NCI-H1048 (cell line): ENCODE measurements around the gene SCYL2.
"Not testable (repeated sequence)": the region's sequence is repeated elsewhere in the genome, so short reads cannot be mapped to it uniquely, and the experiment has no call there.

Experiments used
- DNase-seq: peaks from one replicate; lab custom pipeline; 2025; lab: John Stamatoyannopoulos, UW

The SCYL2 gene

GRCh38 chr12:100329800-100330199 lies 62.8 kb downstream of the SCYL2 start:
- no peak for DNase-seq

- DNase-seq = no peak
These were observed 64.9 kb downstream of the SCYL2 start for GRCh38 chr12:100331871-100332270.

- DNase-seq = no peak
These were observed 65.9 kb downstream of the SCYL2 start for GRCh38 chr12:100332852-100333251.

GRCh38 chr12:100337299-100337698 lies 70.3 kb downstream of the SCYL2 start:
- DNase-seq = no peak

GRCh38 chr12:100337727-100338126 lies 70.8 kb downstream of the SCYL2 start:
- DNase-seq = no peak

- no peak for DNase-seq
These were observed 72.1 kb downstream of the SCYL2 start for GRCh38 chr12:100339071-100339470.

GRCh38 chr12:100342897-100343296 lies 75.9 kb downstream of the SCYL2 start:
- not testable (repeated sequence) for DNase-seq

- DNase-seq = not testable (repeated sequence)
These were observed 77.4 kb downstream of the SCYL2 start for GRCh38 chr12:100344351-100344750.

- DNase-seq = no peak
These were observed 78.2 kb downstream of the SCYL2 start for GRCh38 chr12:100345020-100345767.

- DNase-seq = no peak
These were observed 79.7 kb downstream of the SCYL2 start for GRCh38 chr12:100346660-100347059.

- DNase-seq = no peak
These were observed 81.9 kb downstream of the SCYL2 start for GRCh38 chr12:100348657-100349454.

GRCh38 chr12:100356644-100357223 lies 89.8 kb downstream of the SCYL2 start, which contains the start of gene SLC17A8:
Gene SLC17A8, plus strand, starts transcription at chr12:100357074. Its CDS starts 318 bp downstream, at chr12:100357392.
- no peak for DNase-seq

- DNase-seq = no peak
These were observed 92.3 kb downstream of the SCYL2 start for GRCh38 chr12:100359248-100359647.

GRCh38 chr12:100359822-100360221 lies 92.8 kb downstream of the SCYL2 start:
- no peak for DNase-seq

GRCh38 chr12:100360450-100360849 lies 93.5 kb downstream of the SCYL2 start:
- no peak for DNase-seq

GRCh38 chr12:100364324-100364723 lies 97.3 kb downstream of the SCYL2 start:
- no peak for DNase-seq

- no peak for DNase-seq
These were observed 98.4 kb downstream of the SCYL2 start for GRCh38 chr12:100365411-100365810.

- DNase-seq = no peak
These were observed 101.1 kb downstream of the SCYL2 start for GRCh38 chr12:100368066-100368465.

- DNase-seq = no peak
These were observed 104.2 kb downstream of the SCYL2 start for GRCh38 chr12:100371146-100371545.

- no peak for DNase-seq
These were observed 106.1 kb downstream of the SCYL2 start for GRCh38 chr12:100372853-100373640.

- no peak for DNase-seq
These were observed 108.2 kb downstream of the SCYL2 start for GRCh38 chr12:100375038-100375735.
